Effector memory CD4-positive, alpha-beta T cell (primary cell): ENCODE results near the gene JMJD6.
"Not testable (repeated sequence)": the region's sequence is repeated elsewhere in the genome, so short reads cannot be mapped to it uniquely, and the experiment has no call there.

ENCODE experiments used
- DNase-seq, 3 donors: peaks; one replicate each; pipeline ENCODE4 v3.0.0-alpha.2; 2020
- H3K27ac ChIP-seq: 2 replicates; pipeline ENCODE4 v1.7.0; 2013; ENCODE audit warnings: mild to moderate bottlenecking, low read length, moderate library complexity; ENCODE audit not compliant: insufficient read depth, poor library complexity, severe bottlenecking
- H3K27me3 ChIP-seq: replicated peaks from 2 replicates; pipeline ENCODE4 v1.7.0; 2013; ENCODE audit warnings: mild to moderate bottlenecking, low read length; ENCODE audit not compliant: insufficient read depth, control insufficient read depth, poor library complexity, severe bottlenecking
- H3K36me3 ChIP-seq: 2 replicates; pipeline ENCODE4 v1.7.0; 2013; ENCODE audit warnings: mild to moderate bottlenecking, low read length, moderate library complexity; ENCODE audit not compliant: control insufficient read depth, insufficient read depth
- H3K4me1 ChIP-seq: 2 replicates; pipeline ENCODE4 v1.7.0; 2013; ENCODE audit warnings: low read length, mild to moderate bottlenecking; ENCODE audit not compliant: control insufficient read depth, insufficient read depth, poor library complexity, severe bottlenecking
- H3K4me3 ChIP-seq: 2 replicates; pipeline ENCODE4 v1.7.0; 2013; ENCODE audit warnings: low read length, low read depth, mild to moderate bottlenecking; ENCODE audit not compliant: insufficient read depth, poor library complexity, severe bottlenecking
- H3K9me3 ChIP-seq: 2 replicates; pipeline ENCODE4 v1.7.0; 2013; ENCODE audit warnings: mild to moderate bottlenecking, low read length, moderate library complexity; ENCODE audit not compliant: control insufficient read depth

The JMJD6 gene

DNA sequence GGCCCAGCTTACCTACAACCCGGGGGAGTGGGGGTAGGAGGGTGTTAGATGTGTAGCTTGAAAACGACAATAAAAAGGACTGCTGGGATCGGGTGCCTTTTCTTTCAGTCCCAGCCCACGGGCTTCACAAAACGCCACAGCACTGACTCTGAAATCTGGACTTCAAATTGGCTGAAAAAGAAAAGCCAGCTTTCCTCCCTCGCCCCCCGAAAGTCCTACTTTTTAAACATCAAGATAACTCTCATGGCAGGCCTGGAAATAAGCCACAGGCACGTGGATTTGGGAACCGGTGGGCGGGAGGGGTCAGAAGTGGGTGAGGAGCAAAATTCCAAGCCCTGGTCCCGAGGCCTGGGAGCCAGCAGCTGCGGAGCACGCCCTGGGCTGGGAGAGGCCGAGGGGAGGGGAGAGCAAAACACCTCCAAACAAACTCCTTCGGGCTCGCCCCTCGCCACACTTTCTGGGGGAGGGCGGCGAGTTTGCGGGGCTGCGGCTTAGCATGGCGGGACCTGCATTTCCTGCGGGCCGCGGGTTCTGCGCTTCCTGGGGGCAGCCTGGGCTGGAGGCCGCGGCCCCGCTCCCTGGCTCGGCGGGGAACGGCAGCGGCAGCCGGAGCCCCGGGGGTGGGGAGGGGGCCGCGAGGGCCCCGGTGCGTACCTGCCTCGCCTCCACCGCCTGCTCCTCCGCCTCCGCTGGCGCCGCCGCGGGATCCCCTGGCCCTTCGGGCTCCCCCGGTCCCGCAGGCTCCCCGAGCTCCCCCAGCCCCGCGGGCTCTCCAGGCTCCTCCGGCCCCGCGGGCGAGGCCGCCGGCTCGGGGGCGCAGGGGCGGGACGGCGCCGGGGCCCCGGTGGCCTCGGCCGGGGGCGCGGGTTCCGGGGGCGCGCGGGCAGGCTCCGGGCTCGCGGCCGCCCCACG is 16.2 kb downstream of the JMJD6 start:
- H3K9me3 ChIP-seq, H3K27ac ChIP-seq, H3K36me3 ChIP-seq, H3K27me3 ChIP-seq, DNase-seq: not testable (repeated sequence)
- Histone ChIP-seq H3K4me1 (peaks cover 12% of the 10 kb centered on the region), H3K4me3 (peak overlapping the region; percentile 45)

DNA sequence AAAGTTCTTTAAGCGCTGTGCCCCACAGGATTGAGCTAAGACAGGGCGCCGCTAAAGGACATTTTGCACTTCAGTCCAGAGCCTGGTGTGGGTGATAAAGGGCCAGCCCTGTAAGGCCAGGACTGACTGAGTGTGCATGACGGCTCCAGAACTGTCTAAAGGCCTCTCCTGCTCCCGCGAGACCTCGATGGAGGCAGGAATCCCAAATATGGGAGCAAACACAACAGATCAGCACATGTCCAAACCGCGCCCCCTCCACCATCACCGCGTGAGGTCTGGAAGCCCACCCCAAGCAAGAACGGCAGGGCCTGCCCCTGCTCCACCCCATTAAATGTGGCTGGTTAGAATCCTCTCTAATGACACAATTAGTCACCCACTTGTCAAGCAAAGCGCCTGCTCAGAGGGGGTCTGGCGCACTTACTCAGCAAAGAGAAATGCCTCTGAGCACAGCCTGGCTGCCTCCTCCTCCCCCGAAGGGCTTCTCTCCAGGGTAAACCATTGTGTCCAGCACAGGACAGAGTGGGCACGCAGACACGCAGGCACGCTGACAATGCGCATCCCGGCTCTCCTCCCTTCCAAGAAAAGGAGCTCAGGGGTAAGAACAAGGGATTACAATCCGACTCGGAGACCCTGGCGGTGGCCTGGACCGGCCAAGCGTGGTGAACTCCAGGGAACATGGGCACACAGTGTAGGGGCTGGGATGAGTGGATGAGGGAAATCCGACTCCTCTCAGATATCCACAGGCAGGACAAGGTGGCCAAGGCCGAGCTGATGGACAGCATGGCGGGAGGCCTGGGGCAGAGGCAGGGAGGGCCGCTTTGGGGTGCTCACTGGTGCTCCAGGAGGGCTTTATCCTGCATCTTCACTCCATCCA is 17.1 kb downstream of the JMJD6 start:
- H3K36me3 ChIP-seq, result peaks cover 8% of the 10 kb centered on the region
- H3K4me1 ChIP-seq, result peaks cover 9% of the 10 kb centered on the region
- no peak overlapping the region for H3K4me3 ChIP-seq
- no peaks in the 10 kb centered on the region for H3K27me3 ChIP-seq
- no peaks in the 10 kb centered on the region for H3K9me3 ChIP-seq
- no peak for DNase-seq
- H3K27ac ChIP-seq, result no peak overlapping the region

DNA sequence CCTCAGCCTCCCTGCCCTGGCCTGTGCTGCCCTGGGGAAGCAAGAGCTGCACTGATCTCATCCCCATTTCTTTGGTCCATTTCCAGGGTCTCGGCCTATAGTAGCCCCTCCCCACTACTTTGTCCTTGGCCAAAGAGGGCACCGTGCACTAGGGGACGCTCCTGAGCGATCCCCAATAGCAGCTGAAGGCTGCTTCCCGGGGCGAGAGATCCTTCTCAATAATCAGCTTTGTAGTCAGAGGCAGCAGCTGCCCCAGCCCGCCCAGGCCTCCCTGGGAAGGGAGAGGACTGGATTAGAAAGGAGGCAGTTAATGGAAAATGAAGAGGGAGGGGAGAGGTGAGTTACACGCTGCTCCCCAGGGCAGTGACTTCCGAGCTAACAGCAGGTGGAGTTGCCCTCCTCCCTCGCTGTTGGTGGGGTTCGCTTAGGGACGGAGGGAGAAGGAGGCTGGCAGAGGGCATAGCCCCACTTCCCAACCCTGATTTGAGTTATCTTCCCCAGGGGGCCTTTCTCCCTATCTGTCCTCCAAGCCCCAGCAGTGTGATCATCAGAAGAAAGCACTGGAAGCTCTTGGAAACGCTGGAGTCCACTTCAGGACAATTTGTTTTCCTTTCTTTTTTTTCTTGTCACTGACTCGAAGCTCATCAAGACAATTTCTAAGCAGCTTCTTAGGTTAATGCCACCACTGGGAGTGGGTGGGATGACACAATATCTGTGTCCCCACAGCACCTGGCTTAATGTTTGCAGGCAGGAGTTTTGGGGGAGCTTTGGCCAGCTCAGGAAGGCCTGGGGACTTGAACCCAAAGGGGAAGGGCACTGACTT is 18.2 kb downstream of the JMJD6 start:
- Histone ChIP-seq H3K27me3 (no peaks in the 10 kb centered on the region), H3K9me3 (no peaks in the 10 kb centered on the region), H3K4me3 (no peak overlapping the region), H3K4me1 (peaks cover 9% of the 10 kb centered on the region), H3K36me3 (no peaks in the 10 kb centered on the region), H3K27ac (no peak overlapping the region)
- DNase-seq, result no peak

- Histone ChIP-seq H3K4me1 (peaks cover 9% of the 10 kb centered on the region), H3K27me3 (no peaks in the 10 kb centered on the region)
These were observed 19.6 kb downstream of the JMJD6 start for GRCh38 chr17:76706817-76707216.

GRCh38 chr17:76704805-76705204 is 21.6 kb downstream of the JMJD6 start:
- Histone ChIP-seq H3K4me3 (no peak overlapping the region), H3K27me3 (no peaks in the 10 kb centered on the region)

More at GRCh38 chr17:76706817-76707216, 19.6 kb downstream of the JMJD6 start:
- Histone ChIP-seq H3K27ac (no peak overlapping the region), H3K4me3 (no peak overlapping the region), H3K9me3 (no peaks in the 10 kb centered on the region), H3K36me3 (no peaks in the 10 kb centered on the region)
- no peak for DNase-seq

DNA sequence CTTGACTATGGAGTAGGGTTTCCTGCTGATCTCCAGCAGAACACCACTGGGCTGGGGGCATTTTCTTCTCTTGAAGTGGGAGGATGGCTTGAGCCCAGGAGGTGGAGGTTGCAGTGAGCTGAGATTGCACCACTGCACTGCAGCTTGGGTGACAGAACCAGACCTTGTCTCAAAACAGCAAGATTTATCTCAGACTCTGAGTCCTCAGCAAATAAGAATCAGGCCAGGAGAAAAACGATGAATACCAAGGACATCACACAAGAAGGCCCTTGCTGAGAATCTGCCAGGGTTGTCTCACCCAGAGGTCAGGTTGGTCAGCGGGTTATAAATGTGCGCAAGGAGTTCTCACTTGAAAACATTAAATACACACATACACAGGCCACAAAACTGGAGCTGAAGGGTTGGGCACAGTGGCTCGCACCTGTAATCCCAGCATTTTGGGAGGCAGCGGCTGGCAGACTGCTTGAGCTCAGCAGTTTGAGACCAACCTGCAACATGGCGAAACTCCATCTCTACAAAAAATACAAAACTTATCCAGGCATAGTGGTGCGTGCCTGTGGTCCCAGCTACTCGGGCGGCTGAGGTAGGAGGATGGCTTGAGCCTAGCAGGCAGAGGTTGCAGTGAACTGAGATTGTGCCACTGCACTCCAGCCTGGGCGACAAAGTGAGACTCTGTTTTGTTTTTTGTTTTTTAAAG is 23.3 kb downstream of the JMJD6 start:
- Histone ChIP-seq H3K27me3 (no peaks in the 10 kb centered on the region), H3K9me3 (no peaks in the 10 kb centered on the region), H3K27ac (no peak overlapping the region), H3K36me3 (no peaks in the 10 kb centered on the region), H3K4me1 (no peaks in the 10 kb centered on the region), H3K4me3 (no peak overlapping the region)
- no peak for DNase-seq

More at GRCh38 chr17:76704805-76705204, 21.6 kb downstream of the JMJD6 start:
- H3K36me3 ChIP-seq, result no peaks in the 10 kb centered on the region
- DNase-seq, result no peak
- peaks cover under 1% of the 10 kb centered on the region for H3K4me1 ChIP-seq
- H3K27ac ChIP-seq, result no peak overlapping the region
- no peaks in the 10 kb centered on the region for H3K9me3 ChIP-seq

GRCh38 chr17:76702076-76702475 is 24.3 kb downstream of the JMJD6 start:
- Histone ChIP-seq H3K4me3 (no peak overlapping the region), H3K27me3 (no peaks in the 10 kb centered on the region), H3K36me3 (no peaks in the 10 kb centered on the region), H3K4me1 (no peaks in the 10 kb centered on the region), H3K9me3 (no peaks in the 10 kb centered on the region), H3K27ac (no peak overlapping the region)
- no peak for DNase-seq

DNA sequence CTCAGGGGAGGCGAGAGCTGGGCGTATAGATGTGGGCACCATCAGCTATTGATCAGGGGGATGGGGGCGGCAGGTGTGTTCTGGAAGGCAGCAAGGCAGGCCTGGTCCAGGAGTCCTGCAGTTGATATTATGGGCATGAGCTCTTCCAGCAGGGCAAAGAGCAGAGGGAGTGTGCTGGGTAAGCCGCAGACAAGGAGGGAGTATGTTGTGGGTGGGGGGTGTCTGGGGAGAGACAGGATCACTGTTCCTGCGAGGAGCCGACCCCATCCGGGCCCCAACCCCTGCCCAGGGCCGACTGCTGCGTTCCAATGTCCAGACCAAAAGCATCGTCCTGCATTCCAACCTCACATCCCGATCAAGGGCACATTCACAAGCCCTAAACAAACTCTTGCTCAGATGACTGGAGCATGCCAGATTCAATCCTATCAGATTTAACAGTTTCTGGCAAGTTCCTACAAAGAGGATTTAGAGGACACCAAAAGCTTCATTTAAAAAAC is 24.9 kb downstream of the JMJD6 start:
- Histone ChIP-seq H3K9me3 (no peaks in the 10 kb centered on the region), H3K27me3 (no peaks in the 10 kb centered on the region), H3K4me3 (no peak overlapping the region), H3K4me1 (no peaks in the 10 kb centered on the region), H3K36me3 (no peaks in the 10 kb centered on the region), H3K27ac (no peak overlapping the region)
- no peak for DNase-seq
